NOMO-1 (cell line): ENCODE measurements around the gene HOXC9.

Experiments
- DNase-seq, 2 experiments: peaks; one replicate each; lab custom pipeline; 2025; ENCODE audit not compliant: unreplicated experiment in 2 of 2; lab: John Stamatoyannopoulos, UW

Gene HOXC9

GRCh38 chr12:53986686-53987483, 13.1 kb upstream of the HOXC9 start:
- no peak for DNase-seq

DNA sequence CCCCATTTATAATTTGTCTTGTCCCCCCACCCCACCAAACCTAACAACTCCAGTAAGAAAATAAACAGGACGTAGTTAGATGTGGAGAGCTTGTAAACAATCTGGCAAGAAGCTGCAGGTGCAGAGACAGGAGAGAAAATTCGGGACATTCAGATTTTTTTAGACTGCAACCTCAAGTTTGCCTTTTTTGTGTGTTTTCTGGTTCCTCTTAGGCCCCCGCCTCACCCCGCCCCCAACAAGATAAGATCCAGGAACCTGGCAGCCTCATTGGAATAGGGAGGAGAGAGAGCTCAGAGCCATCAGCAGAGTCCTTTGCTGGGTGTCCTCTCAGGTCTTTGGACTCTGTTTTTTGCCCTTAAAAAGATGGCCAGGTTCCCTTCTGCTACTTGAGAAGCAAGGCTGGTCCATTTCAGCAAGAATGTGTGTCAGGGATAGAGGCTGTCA, 12.2 kb upstream of the HOXC9 start:
- DNase-seq, result no peak

DNA sequence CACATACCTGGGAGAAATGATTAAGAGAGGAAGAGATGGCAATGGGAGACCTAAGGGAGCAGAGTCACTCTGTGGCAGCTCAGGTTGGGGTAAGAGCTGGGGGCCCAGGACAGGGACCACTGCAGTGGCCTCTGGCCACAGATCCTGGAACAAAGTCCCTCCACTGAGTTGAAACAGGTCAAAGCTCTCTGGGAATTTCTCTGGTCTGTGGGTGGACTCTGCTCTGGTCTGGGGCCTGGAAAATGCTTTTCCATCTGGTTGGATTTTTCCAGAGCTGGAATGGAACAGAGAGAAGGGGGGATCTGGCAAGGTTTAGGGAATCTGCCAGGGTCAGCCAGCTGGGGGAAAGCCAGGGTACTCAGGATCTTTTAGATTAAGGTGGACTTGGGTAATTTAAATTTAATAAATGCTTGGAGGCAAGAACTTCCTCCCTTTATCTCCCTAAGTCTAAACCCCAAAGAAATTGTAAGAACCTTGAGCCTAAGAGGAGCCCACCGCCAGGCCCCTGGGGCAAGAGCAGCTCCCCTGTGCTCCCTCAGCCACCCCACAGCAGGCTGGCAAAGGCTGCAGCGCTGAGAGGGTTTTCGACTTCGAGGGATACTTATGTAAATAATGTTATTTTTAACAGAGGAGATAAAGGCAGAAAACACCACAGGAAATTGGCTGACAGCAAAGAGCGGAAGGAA, 11.3 kb upstream of the HOXC9 start:
- no peak for DNase-seq

GRCh38 chr12:53989227-53990113, 10.5 kb upstream of the HOXC9 start:
- DNase-seq, result peak; percentile 57 to 79

DNA sequence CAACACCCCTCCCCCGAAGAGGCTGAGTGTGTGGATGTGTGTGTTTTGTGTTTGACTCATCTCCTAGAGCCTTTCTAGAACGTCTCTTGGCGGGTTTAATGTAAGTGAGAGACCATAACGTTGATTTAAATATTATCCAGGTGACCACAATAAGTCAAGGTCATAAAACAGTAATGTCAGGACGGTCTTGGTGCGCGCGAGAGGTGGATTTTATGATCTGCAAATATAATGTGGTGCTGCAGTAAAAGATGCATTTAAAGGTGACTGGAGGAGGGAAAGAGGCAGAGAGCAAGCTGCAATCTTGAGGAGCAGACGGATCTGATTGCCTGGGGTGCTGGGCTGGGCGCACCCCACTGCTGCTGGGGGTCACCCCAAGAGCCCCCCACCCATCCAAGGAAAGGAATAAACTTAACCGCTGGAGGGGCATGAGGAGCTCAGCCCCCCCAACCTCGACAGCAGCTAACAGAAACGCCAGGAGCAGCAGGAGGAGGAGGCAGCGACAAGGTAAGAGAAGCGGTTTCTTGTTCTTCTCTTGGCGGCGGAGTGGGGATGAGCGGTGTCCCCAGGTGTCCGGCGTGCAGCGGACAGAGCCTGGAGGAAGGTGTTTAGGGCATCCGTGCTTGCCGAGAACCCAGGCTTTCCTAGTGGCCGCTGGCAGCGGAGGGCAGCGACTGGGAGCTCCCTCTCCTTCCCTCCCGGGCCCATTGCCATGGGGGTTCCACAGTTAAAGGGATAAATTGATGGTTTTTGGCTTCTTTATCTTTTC, 9.5 kb upstream of the HOXC9 start:
- DNase-seq, result no peak

DNA sequence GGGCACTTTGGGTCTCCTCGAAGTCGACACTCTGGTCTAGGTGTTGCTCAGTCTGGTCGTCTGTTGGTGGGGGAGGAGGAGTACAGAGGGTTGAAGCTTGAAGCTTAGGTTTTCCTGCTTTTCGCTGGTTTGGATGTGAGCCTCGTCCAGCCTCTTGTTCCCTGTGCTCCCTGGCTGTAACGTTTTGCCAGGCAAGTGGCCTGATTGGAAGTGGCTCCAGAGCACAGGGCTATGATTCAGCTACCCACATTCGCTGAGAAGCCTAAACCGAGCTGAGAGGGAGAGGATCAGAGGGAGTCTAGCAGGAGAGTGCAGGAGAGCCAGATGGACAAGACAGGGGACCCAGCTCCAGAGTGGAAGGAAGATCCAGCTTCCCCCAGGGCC, 8.9 kb upstream of the HOXC9 start:
- no peak for DNase-seq

DNA sequence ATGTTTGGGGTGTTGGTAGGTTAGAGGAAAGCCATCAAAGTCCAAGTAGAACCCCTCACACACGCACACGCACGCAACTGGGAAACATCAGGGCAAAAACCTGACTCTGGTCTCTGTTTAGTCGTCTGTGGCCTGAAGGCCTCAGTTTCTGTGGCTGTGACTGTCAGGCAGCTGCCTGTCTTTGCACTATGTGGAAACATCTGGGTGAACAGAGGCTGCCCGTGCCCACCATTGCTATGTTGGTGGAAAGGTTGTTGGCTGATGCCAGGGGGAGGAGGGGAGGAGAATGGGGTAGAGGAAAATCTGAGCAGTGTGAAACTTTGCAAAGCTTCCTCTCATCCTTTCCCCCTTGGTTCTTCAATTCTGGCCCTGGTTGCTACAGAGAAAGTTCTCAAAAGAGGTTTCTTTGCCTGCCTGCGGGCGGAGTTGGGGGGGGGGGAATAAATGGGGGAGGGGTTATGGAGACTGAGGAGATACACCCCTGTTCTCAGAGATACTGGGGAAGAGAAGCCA, 7.5 kb upstream of the HOXC9 start:
- no peak for DNase-seq

- DNase-seq, result no peak
Measured at GRCh38 chr12:53993162-53994008, 6.6 kb upstream of the HOXC9 start.

GRCh38 chr12:53994009-53994263, 6.0 kb upstream of the HOXC9 start:
- DNase-seq, result no peak

DNA sequence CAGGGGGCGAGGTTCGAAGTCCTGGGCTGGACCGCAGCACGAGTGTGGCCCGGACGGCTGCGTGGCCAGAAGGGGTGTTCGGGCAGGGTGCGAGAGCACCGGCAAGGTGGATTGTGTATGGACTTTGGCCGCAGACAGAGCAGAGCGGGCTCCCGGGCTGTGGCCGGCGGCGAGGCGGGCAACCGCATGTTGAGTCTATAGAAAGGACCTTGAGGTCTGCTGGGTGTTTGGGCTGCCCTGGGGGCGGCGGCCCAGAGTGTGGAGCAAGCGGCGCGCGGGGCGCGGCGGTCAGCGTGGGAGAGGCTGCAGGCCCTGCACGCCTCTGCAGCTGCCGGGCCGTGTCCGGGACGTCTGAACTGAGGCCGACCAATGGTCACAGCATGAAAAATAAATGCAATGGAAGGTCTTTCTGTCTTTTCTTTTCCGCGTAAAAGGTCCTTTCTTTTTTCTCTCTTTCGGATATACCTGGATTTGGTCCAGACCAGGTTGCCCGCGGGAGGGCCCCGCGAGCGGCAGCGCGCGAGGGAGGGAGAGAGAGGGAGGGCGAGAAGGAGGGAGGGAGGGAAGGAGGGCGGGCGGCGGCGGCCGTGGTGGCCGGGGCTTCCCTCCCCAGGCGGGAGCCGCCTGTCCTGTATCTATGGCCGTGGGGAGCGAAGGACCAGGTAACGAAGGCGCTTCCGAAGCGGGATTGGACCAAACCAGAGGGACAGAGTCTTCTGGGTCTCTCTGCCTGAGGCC, 5.5 kb upstream of the HOXC9 start:
- DNase-seq, result no peak

DNA sequence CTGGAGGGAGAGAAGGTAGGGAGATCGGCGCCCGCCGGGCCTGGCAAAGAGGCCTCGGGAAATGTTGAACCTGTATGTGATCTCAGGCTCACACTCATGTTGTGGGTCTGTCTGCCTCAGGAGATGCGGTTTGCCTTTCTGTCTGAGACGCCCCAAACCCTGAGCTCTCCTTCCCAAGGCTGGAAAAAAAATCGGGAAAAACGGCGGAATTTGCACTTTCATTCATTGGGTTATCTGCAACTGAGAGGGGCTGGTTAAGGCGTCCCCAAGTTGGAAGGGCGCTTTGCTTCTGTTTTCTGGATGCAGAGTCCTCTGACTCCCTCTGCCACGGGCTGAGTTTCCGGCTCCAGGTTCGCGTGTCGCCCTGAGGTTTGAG, 5.0 kb upstream of the HOXC9 start:
- DNase-seq, result no peak

DNA sequence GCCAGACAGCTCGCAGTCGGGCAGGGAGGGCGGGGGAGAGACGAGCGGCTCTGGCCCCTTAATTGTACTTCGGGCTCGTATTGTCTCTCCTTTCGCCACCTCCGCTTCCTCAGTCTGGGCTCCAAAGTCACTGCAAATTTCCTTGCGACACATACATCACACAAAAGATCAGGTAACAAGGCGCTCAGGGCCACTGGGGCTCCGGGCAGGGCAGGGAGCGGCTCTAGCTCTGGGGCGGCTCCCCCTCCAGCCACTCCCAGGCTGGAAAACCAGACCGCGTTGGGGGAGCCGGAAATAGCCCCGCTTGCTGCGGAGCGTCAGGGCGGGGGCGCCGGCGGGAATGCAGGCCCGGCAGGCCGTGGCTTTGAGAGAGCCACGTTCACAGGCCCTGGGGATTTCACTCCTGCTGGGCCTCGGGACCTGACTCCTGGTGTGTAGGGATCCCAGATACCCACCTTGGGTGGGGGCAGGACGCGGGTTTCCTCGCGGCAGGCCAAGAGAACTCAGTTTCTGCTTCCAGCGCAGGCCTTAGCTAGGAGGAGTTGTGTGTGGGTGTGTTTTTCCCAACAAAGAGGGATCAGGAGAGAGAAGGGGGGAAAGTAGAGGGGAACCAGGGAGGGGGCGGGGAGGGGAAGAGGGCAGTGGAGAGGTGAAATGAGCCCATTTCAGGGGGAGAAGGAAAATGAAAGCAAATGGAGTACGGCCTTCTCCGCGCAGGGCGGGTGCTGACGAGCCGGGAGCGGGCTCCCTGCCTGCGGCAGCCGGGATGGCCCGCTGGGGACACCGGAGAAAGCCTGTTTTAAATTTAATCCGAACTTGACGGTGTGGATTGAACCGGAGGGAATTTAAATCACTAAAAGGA, 4.4 kb upstream of the HOXC9 start:
- peak; percentile 45 to 51 for DNase-seq

- DNase-seq, result no peak
Measured at GRCh38 chr12:53996240-53997203, 3.4 kb upstream of the HOXC9 start.

- DNase-seq, result no peak
Measured at GRCh38 chr12:53997204-53998109, 2.5 kb upstream of the HOXC9 start.

- DNase-seq, result no peak
Measured at GRCh38 chr12:53998110-53998899, 1.7 kb upstream of the HOXC9 start.
